ENCODE data around the gene MNAT1. TPM values are rescaled to one million over a fixed set of nuclear protein-coding genes. Genes with fewer than 3 reads are reported as not detected.

The MNAT1 gene
- total RNA-seq, 3 donors from 2014 or later: 30.6 to 70.4 (median 50.8) TPM

GRCh38 chr14:60861545-60862140 lies 127.1 kb downstream of the MNAT1 start:
- peak overlapping the region in 1 of 2 donors; percentile 60 for H3K27ac ChIP-seq
- peaks cover 0 to 12% of the 10 kb centered on the region in 2 donors for H3K4me1 ChIP-seq
- intact Hi-C loops (cut with DNase I; ENCODE audit: low total_unique reads): loop anchor here (5.0 kb wide), 1 partner anchor 44 kb away; no protein-coding TSS in a partner anchor
- H3K4me3 ChIP-seq: no peak overlapping the region
- DNase-seq (ENCODE audit: low spot score in 2 of 2): no peak
- no peaks in the 10 kb centered on the region for H3K36me3 ChIP-seq
- TF ChIP-seq CTCF (IDR thresholded peaks at IDR 0.05) (no peak), POLR2AphosphoS5 (IDR thresholded peaks at IDR 0.05) (no peak), POLR2A (IDR thresholded peaks at IDR 0.05) (no peak)
- H3K27me3 ChIP-seq: no peaks in the 10 kb centered on the region
- H3K9me3 ChIP-seq: peaks cover 7 to 11% of the 10 kb centered on the region in 2 donors

GRCh38 chr14:60862283-60862682 lies 127.7 kb downstream of the MNAT1 start:
- DNase-seq (ENCODE audit: low spot score in 2 of 2): peak in 1 of 2 donors; percentile 60
- H3K27me3 ChIP-seq: no peaks in the 10 kb centered on the region
- H3K36me3 ChIP-seq: no peaks in the 10 kb centered on the region
- peak overlapping the region in 1 of 2 donors; percentile 60 for H3K27ac ChIP-seq
- no peak overlapping the region for H3K4me3 ChIP-seq
- peaks cover under 1 to 5% of the 10 kb centered on the region in 2 donors for H3K9me3 ChIP-seq
- intact Hi-C loops (cut with DNase I; ENCODE audit: low total_unique reads): loop anchor here (5.0 kb wide), 1 partner anchor 45 kb away; no protein-coding TSS in a partner anchor
- TF ChIP-seq CTCF (IDR thresholded peaks at IDR 0.05): no peak
- TF ChIP-seq POLR2AphosphoS5 (IDR thresholded peaks at IDR 0.05): peak in 2 of 3 donors; percentile 66 to 70
- peaks cover 0 to 12% of the 10 kb centered on the region in 2 donors for H3K4me1 ChIP-seq

- H3K4me3 ChIP-seq: no peak overlapping the region
- intact Hi-C loops (cut with DNase I; ENCODE audit: low total_unique reads): loop anchor here (5.0 kb wide), 1 partner anchor 46 kb away; no protein-coding TSS in a partner anchor
- no peaks in the 10 kb centered on the region for H3K9me3 ChIP-seq
- no peak for TF ChIP-seq CTCF (IDR thresholded peaks at IDR 0.05)
- TF ChIP-seq POLR2AphosphoS5 (IDR thresholded peaks at IDR 0.05): no peak
- no peak for TF ChIP-seq POLR2A (IDR thresholded peaks at IDR 0.05)
- H3K4me1 ChIP-seq: peaks cover 0 to 12% of the 10 kb centered on the region in 2 donors
- H3K36me3 ChIP-seq: no peaks in the 10 kb centered on the region
- no peak for DNase-seq (ENCODE audit: low spot score in 2 of 2)
- H3K27ac ChIP-seq: no peak overlapping the region
- no peaks in the 10 kb centered on the region for H3K27me3 ChIP-seq
Measured at GRCh38 chr14:60863249-60863648, 128.7 kb downstream of the MNAT1 start.

GRCh38 chr14:60865378-60866127 lies 131.0 kb downstream of the MNAT1 start:
- H3K4me3 ChIP-seq: no peak overlapping the region
- no peaks in the 10 kb centered on the region for H3K9me3 ChIP-seq
- H3K4me1 ChIP-seq: peaks cover 0 to 12% of the 10 kb centered on the region in 2 donors
- intact Hi-C loops (cut with DNase I; ENCODE audit: low total_unique reads): no loop called here
- no peak overlapping the region for H3K27ac ChIP-seq
- no peaks in the 10 kb centered on the region for H3K36me3 ChIP-seq
- no peak for DNase-seq (ENCODE audit: low spot score in 2 of 2)
- TF ChIP-seq CTCF (IDR thresholded peaks at IDR 0.05) (no peak), POLR2A (IDR thresholded peaks at IDR 0.05) (no peak), POLR2AphosphoS5 (IDR thresholded peaks at IDR 0.05) (no peak)
- H3K27me3 ChIP-seq: no peaks in the 10 kb centered on the region
